HG02884 (cell line): ENCODE results near the gene SLK.
A peak's percentile ranks its signal among the peaks of the same experiment; 100 is the strongest.

Experiments
- ATAC-seq: cut with Tn5 transposase; IDR thresholded peaks from one replicate; pipeline ENCODE4 v1.9.1; 2021; ENCODE audit warnings: mild to moderate bottlenecking, moderate library complexity; ENCODE audit not compliant: unreplicated experiment

The SLK gene

DNA sequence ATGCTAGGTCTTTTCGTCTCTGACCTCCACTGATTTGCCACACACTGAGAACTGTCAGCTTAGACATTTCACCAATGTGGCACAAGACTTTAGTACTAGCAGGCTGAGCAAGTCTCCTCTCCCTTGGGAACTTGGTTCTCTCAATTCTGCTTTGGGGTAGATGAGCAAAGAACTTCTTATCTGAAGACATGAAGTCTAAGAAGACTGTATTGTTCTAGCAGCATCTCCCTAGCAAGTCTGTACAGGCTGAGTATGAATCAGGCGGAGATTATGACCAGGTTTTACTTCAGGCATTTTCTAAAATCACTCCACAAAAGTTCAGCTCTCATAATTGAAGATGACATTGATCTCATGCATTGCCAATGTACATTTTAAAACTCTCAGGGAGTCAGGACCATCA lies 25.1 kb upstream of the SLK start:
- no peak for ATAC-seq

DNA sequence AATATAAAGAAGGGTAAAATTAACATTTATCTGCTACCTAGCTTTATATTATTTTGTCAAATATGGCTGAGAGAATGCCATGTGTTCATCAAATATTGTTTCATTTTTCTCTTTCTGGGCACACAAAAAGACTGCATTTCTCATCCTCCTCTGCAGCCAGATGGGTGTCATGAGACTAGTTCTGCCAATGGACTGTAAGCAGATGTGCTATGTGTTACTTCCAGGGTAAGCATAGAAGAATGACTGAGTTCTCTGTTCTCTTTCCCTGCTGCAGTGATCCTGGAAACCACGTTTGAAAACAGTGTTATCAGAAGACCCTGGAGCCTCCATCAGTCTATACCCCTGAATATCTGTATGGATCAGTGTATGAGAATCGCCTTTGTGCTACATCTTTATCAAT lies 24.1 kb upstream of the SLK start:
- ATAC-seq: no peak

DNA sequence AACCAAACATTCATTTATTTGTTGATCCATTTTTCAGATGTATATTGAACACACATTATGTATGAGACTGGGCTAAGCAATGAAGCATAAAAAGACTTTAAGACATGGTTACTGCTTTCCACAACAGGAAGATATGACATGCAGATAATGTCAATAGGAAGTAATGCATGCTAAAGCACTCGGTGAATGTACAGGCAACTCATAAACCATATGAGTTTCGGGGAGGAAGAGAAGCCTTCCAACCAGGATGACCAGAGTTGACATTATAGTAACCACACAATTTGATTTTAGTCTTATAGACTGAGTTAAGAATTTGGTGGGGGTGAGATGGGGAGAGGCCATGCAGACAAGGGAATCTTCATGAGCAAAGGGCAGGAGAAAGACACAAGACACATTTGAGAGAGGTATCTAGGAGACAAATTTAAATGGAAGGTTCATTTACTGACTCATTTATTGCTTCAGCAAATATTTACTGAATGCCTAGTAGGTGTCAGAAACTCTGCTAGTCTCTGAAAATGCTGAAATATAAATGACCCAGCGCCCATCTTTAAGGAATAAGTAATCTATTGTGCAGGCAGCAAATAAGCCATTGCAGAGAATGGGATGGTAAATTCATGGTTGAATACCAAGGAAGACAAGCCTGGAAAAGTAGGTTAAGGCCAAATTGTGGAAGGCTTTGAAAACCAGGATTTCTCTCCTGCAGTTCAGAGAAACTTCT lies 19.0 kb upstream of the SLK start:
- no peak for ATAC-seq

DNA sequence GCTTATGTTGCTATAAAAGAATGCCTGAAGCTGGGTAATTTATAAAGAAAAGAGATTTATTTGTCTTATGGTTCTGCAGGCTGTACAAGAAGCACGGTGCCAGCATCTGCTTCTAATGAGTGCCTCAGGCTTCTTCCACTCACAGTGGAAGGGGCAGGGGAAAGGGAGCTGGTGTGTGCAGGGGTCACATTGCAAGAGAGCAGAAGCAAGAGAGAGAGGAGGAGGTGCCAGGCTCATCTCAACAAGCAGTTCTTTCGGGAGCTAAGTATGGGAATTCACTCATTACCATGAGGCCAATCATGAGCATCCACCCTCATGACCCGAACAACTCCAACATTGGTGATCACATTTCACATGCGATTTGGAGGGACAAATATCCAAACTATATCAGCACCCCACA lies 17.2 kb upstream of the SLK start:
- ATAC-seq: no peak

DNA sequence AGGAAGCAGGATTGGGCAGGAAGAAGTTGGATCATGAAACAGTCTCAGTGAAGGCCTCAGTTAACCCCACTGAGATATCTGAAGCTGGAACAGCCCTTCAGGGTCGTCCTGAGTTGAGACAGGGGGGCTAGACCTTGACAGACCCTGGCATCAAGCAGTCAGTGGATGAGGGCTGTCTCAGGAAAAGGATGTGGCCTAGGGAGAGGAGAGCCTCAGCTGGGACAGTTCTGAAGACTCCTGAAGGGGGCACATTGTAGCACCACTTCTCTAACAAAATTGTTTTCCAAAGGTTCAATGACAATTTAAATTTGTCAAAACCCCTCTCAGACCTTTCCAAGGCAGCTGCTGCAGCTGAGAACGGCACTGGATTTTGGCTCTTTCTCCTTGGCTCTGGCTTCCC lies 15.8 kb upstream of the SLK start:
- no peak for ATAC-seq

DNA sequence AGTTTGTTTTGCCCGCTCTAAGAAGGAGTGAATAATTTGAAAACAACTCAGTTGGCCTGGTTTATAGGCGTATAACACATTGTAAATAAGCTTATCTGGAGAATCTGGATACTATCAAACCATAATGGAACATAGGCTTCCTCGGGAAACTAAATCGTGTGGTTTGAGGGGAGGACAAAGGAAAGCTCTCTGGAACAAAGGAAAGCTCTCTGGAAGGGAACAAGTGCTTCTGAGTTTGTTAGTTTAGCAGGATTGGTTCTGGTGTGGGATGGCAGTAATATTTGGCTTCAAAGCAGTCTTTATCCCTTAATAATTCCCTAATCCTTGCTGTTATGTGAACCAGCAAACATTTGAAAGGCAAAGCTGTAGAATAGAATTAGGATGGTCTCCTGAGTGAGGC lies 15.0 kb upstream of the SLK start:
- no peak for ATAC-seq

DNA sequence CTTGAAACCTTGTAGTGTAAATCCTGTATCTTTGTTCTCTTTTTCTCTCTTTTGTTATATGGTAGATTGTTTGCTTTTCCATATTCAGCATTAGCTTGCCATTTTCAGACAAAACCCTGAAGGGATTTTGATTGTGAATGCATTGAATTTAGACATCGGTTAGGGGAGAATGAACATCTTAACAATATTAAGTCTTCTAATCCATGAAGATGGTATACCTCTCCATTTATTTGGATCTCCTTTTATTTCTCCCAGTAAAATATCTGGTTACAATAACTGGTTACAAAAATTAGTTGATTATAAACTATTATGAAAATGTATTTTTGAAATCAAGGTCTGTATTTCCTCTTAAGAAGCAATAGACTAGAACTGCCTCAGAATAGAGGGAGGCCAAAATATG lies 12.4 kb upstream of the SLK start:
- ATAC-seq: no peak

DNA sequence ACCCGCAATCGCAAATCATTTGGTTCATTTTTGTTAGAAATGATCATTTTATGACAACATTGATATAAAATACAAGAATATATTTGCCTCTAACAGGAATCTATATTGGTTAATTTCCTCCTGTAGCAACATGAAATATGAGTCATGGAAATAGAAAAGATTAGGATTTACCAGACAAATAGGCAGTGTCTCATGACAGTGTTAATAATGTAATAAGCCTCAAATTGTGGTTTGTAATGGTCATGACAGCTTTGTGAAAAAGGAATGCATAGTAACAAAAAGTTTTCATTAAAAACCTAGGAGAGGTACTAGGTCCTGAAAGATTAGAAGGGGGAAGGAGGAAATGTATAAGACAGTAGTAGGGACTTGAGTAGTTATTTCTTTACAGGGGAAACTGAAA lies 7.9 kb upstream of the SLK start:
- ATAC-seq: no peak

DNA sequence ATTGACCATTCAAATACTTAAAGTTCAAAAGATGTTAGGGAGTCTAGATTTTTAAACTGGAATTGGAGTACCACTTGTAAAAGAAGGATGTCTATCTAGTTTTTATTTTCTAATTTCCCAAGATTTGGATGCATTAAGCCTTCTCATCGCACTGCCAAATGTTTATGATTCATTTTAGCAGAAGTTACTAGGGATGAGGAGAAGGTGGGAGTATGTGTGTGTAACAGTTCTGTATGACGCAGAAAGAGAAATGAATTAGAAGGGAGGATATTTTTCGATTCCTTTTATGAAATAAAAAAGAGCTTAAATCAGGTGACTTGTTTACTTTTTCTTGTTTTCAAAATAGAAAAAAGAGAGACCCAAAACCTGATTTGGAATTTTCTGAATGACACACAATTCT lies 6.8 kb upstream of the SLK start:
- ATAC-seq: no peak

DNA sequence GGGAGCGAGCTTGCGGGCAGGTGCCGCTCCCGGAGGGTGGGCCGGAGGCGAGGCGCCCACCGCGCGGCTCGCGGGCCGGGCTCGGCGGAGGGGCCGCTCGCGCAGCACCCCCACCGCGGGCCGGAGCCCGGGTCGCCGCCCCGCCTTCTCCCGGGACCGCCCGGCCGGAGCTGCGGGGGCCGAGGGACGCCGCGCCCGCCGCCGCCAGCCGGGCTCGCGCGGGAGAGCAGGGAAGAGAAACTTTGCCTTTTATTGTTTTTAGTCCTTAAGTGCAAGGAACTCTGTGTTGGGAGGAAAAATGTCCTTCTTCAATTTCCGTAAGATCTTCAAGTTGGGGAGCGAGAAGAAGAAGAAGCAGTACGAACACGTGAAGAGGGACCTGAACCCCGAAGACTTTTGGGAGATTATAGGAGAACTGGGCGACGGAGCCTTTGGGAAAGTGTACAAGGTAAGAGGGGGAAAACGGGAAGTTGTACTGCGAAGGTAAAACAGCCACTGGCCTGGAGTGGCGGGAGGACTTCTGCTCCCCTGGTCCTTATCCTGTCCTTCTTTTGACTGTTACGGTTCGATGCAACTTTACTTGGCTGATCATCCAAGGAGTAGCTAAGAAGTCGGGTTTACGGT lies 620 bp downstream of the SLK start:
- peak; percentile 41 for ATAC-seq

DNA sequence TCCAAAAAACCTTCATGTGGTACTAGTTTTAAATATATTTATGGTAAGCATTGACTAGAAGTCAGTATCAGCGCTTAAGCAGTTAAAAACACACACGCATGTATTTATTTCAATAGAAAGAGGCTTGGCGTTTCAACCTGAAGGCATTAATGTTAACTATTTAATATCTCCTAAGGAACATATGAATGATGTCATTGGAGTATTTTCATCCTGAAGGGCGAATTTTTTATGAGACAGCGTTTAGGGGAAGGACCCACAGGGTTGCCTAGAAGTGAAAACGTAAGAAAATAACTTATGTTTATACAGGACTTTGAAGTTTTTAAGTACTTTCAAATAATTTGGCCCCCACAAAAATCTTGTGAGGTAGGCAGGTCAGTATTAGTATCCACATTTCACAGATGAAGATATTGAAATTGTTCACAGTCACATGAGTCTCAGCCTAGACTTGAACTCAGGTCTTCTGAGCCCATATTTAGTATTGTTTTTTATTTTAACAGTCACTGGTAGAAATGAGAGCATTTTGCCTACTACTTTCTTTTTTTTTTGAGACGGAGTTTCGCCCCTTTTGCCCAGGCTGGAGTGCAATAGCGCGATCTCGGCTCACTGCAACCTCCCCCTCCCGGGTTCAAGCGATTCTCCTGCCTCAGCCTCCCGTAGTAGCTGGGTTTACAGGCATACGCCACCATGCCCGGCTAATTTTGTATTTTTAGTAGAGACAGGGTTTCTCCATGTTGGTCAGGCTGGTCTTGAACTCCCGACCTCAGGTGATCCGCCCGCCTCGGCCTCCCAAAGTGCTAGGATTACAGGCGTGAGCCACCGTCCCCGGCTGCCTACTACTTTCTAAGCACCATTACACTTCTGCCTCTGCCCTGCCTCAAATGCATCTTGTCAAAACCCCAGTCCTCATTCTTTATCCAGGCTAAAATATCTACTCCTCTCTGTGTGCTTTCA lies 1.8 kb downstream of the SLK start:
- no peak for ATAC-seq

DNA sequence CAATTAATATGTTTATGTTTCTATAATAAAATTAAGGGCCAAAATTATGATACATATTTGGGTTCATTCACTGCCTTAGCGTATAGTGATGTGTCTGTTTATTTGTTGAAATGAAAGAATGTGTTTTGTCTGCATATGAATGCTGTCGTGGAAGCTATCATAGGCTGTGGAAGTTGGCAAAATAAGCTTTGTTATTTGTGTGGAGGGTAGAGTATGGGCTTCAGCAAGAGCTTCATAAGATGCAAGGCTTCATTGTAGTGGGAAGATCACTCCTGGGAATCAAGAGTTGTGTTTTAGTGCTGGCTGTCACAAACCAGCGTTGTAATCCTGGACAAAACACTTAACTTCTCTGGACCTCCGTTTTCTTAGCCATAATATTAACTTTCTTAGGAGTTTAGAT lies 2.5 kb downstream of the SLK start:
- ATAC-seq: no peak

DNA sequence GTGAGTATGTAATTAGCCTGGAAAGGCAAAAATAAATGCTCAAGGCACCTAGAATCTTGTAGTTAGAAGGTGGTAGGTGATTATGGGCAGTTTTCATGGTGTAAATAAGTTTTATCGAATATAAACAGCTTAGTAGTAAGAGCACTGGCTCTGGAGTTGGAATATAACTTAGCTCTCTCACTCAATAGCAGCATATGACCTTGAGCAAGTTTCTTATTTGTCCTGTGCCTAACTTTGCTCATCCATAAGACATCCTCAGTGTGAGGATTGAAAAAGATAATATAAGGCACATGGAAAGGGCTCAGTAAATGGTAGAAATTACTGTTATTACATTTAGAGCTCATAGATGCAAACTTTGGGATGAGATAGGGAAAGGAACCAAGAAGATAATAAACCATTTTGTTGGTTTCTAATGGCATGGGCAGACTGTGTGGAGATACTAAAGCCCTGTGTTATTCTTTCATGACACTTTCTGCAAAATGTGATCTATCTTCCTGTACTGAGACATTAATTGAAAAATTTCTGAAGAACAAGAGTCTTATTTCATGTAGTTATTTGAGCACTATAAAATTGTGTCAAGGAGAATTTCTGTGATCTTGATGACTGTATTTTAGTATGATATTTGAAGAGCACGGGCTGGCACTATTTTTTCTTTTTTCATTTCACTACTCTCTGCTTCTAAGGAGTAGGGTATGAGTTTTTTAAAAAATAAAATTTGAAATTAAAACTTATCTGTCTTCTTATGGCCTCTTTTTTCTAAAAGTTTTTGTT lies 3.1 kb downstream of the SLK start:
- no peak for ATAC-seq

DNA sequence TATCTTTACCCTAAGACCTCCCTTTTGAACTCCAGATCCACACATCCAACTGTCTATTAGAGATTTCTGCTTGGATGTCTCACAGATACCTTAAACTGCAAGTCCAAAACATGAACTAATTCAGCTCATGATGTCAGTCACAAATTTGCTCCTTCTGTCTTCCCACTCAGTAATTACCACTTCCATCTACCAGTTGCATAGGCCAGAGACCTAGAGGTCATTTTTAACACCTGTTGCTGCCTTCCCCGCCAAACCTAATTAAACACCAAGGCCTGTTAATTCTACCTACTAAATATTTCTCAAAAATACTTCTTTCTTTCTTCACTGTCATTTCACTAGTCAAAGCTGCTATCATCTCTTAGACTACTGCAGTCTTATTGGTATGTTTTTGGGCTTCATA lies 8.2 kb downstream of the SLK start:
- ATAC-seq: no peak

DNA sequence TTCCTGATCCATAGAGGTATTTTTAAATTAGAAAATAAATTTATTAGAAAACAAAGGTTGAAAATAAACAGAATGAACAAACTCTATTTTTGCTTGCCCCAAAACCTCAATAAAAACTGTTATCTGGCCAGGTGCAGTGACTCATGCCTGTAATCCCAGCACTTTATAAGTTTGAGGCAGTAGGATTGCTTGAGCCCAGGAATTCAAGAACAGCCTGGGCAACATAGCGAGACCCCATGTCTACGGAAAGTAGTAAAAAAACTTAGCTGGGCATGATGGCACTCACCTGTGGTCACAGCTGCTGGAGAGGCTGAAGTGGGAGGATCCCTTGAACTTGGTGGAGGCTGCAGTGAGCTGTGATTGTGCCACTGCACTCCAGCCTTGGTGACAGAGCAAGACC lies 10.3 kb downstream of the SLK start:
- no peak for ATAC-seq

DNA sequence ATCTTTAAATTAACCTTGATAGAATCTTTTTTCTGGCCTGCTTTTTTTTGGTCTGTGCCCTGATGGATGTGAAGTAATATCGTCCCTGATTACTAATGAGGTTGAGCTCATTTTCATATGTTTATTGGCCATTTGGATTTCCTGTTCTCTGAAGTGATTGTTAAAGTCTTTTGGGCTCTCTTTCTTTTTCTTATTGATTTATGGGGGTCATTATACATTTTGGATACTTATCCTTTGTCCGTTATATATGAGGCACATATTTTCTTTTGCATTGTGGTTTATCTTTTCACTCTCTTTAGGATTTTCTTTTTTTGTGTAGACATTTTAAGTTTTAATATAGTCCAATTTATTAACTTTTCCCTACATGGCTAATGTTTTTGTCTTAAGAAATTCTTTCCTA lies 12.6 kb downstream of the SLK start:
- ATAC-seq: no peak

DNA sequence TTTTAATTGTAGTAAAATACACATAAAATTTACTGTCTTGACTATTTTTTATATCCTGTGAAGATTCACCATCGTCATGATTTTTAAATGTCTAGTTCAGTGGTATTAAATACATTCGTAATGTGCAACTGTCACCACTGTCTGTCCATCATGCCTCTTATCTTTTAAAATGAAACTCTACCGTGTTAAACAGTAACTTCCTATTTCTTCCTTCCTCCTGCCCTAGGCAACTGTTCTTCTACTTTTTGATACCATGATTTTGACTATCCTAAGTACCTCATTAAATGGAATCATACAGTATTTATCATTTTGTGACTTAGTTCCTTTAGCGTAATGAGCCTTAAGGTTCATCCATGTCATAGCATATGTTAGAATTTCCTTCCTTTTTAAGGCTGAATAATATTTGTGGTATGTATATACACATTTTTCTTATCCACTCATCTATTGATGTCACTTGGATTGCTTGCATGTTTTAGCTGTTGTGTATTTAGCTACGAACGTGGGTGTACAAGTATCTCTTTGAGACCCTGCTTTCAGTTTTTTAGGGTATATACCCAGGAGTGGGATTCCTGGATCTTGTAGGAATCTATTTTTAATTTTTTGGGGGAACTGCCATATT lies 13.5 kb downstream of the SLK start:
- no peak for ATAC-seq

DNA sequence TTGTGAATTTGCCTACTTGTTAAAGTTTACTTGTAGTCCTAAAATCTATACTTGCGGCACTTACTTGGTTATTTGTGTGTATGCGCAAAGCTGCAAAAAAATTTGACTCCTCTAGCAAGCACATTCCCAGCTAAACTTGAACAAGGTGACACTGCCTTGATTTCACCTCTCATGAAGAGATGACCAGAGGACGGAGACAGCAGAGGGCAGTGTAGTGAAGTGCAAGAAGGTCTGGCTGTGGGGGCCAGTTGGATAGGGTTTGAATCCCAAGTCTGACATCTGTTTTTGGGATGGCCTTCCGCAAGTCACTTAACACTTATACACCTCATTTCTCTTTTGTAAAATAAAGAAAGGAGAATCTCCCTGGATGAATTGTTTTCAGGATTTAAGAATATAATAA lies 15.7 kb downstream of the SLK start:
- no peak for ATAC-seq

DNA sequence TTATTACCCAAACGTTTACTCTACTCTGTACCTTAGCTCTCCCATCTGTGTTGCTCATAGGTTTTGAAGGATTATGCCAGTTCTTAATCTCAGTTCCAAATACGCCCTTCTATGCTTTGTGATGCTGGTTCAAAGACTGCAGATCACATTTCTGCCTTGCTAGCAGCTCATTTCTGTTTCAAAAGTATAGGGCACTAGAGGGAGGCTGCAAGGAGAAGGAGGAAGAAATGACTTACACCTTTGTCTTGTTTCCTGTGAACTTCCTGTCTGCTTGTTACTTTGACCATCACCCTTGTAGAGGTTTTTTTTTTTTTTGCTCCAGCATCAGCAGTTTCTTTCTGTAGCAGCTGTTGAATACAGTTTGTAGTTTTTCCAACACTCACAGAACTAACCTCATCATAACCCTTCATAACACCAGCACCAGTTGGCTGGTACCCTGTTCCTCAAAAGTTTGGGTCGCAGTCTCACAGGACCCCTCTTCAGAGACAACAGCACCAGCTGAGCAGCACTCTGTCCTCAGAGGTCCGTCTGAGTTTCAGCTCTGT lies 16.5 kb downstream of the SLK start:
- ATAC-seq: peak; percentile 75

DNA sequence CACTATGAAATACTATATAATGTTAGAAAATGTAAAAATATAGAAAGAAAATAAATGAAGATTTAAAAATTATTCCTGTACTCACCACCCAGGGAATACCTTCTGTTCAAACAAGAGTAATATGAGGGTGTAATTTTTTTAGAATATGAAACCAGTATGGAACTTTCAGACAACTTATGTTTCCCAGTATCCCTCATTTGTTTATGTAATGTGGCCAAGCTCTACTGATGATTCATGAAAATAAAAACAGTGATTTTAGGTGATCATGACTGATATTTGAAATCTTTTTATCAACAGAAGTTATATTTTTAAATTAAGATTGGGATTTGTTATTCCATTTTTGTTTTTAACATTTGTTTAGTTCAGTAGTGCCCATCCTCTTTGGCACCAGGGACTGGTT lies 18.8 kb downstream of the SLK start:
- no peak for ATAC-seq
